DND-41 (cell line): Measurements from ENCODE around the gene TMEM181.
"Not testable (repeated sequence)": the region's sequence is repeated elsewhere in the genome, so short reads cannot be mapped to it uniquely, and the experiment has no call there.

ENCODE experiments used
- ATAC-seq: fragments of 200-7000 bp; cut with Tn5 transposase; 3 replicates; pipeline ENCODE4 v1.9.1; 2021; ENCODE audit warnings: low read depth; ENCODE audit not compliant: insufficient read depth
- DNase-seq: peaks from one replicate; pipeline ENCODE4 v3.0.0-alpha.2; 2020
- H2AFZ ChIP-seq: 2 replicates; pipeline ENCODE4 v1.6.0; 2012; ENCODE audit warnings: low read depth, low read length
- H3K27ac ChIP-seq: 2 replicates; pipeline ENCODE4 v1.5.1; 2012; ENCODE audit warnings: low read length, inconsistent platforms
- H3K27me3 ChIP-seq: fragments of 200-600 bp; sonication (generic); 2 replicates; pipeline ENCODE4 v1.6.0; 2012; ENCODE audit warnings: low read length, mild to moderate bottlenecking, inconsistent platforms; ENCODE audit not compliant: insufficient read depth, poor library complexity
- H3K36me3 ChIP-seq: 2 replicates; pipeline ENCODE4 v1.5.1; 2012; ENCODE audit warnings: low read length, inconsistent platforms; ENCODE audit not compliant: insufficient read depth
- H3K4me1 ChIP-seq: 2 replicates; pipeline ENCODE4 v1.5.1; 2012; ENCODE audit warnings: mild to moderate bottlenecking, low read length; ENCODE audit not compliant: insufficient read depth
- H3K4me2 ChIP-seq: 2 replicates; pipeline ENCODE4 v1.6.0; 2012; ENCODE audit warnings: mild to moderate bottlenecking, moderate library complexity, low read length, inconsistent platforms; ENCODE audit not compliant: insufficient read depth
- H3K4me3 ChIP-seq, 2 experiments: fragments of 200-600 bp in 1 of 2; shearing (Covaris generic) in 1 of 2; 2 replicates each; pipeline ENCODE4 v1.5.1; 2012 to 2016; ENCODE audit warnings: inconsistent platforms in 2 of 2, low read length in 2 of 2, mild to moderate bottlenecking in 2 of 2, low read depth in 1 of 2, moderate library complexity in 1 of 2
- H3K79me2 ChIP-seq: 2 replicates; pipeline ENCODE4 v1.6.0; 2012; ENCODE audit warnings: low read length, inconsistent platforms; ENCODE audit not compliant: insufficient read depth
- H3K9ac ChIP-seq: 2 replicates; pipeline ENCODE4 v1.6.0; 2012; ENCODE audit warnings: low read depth, mild to moderate bottlenecking, inconsistent platforms, low read length, moderate library complexity
- H3K9me3 ChIP-seq: 2 replicates; pipeline ENCODE4 v1.5.1; 2012; ENCODE audit warnings: low read length, moderate library complexity, mild to moderate bottlenecking, inconsistent platforms; ENCODE audit not compliant: insufficient read depth, severe bottlenecking
- H4K20me1 ChIP-seq: 2 replicates; pipeline ENCODE4 v1.6.0; 2012; ENCODE audit warnings: low read length; ENCODE audit not compliant: insufficient read depth
- EZH2 ChIP-seq: IDR thresholded peaks from 3 replicates; pipeline ENCODE4 v1.6.1; 2012; ENCODE audit warnings: borderline replicate concordance, low read depth, mild to moderate bottlenecking, moderate library complexity, low read length, inconsistent platforms; ENCODE audit not compliant: severe bottlenecking
- TF ChIP-seq, protein P1 (sequence below): IDR thresholded peaks from 2 replicates; pipeline ENCODE4 v1.5.1; 2012; ENCODE audit warnings: borderline replicate concordance, low read length, moderate library complexity, mild to moderate bottlenecking; ENCODE audit not compliant: poor library complexity, severe bottlenecking; ENCODE audit errors: extremely low read depth

TMEM181 gene

DNA sequence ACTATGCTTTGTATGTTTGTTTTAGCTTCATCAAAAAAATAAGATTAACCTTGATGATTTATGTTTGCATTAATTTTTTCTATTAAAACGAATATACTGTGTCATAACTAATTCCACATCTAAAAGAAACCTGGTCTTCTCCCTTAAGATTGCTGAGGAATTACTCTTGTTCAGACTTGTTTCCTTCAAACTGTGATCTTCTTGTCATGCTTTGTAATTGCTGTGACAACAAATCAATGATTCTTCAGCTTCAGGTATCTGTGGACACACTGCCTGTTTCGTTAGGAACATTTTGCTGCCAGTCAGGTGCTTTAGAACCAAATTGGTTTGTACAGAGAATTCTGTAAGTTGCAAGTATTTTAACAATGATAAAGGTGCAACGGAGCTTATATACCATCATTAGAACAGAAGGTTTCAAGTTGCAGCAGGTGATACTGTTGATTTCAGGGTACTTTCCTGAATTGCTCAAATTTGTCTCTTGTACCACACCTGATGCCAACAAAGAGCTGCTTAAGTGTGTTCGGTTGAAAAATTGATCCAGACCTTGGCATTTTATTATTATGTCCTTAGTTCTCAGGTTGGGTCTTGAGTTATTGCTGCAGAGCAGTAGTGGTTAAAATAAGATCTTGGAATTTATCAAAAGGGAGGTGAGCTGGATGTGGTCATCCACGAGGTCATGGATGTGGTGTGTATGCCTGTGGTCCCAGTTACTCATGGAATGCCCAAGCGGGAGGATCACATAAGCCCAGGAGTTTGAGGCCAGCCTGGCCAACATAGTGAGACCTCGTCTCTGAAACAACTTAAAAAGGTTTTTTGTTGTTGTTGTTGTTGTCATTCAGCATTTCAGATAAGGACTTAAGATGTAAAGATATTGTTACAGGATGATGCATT, 109.5 kb downstream of the TMEM181 start:
- no peak for TF ChIP-seq EZH2
- TF ChIP-seq, protein P1, sequence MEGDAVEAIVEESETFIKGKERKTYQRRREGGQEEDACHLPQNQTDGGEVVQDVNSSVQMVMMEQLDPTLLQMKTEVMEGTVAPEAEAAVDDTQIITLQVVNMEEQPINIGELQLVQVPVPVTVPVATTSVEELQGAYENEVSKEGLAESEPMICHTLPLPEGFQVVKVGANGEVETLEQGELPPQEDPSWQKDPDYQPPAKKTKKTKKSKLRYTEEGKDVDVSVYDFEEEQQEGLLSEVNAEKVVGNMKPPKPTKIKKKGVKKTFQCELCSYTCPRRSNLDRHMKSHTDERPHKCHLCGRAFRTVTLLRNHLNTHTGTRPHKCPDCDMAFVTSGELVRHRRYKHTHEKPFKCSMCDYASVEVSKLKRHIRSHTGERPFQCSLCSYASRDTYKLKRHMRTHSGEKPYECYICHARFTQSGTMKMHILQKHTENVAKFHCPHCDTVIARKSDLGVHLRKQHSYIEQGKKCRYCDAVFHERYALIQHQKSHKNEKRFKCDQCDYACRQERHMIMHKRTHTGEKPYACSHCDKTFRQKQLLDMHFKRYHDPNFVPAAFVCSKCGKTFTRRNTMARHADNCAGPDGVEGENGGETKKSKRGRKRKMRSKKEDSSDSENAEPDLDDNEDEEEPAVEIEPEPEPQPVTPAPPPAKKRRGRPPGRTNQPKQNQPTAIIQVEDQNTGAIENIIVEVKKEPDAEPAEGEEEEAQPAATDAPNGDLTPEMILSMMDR = no peak
- Histone ChIP-seq H3K27ac (no peak overlapping the region), H4K20me1 (0 out of 2 replicates have a peak, but pooled peaks cover 6% of the 10 kb centered on the region), H3K4me3 (no peak overlapping the region), H3K4me1 (no peaks in the 10 kb centered on the region), H3K79me2 (no peaks in the 10 kb centered on the region), H3K36me3 (no peaks in the 10 kb centered on the region), H2AFZ (no peak overlapping the region), H3K9ac (no peak overlapping the region), H3K9me3 (no peaks in the 10 kb centered on the region), H3K27me3 (peaks cover 48% of the 10 kb centered on the region), H3K4me2 (no peak overlapping the region)
- DNase-seq (no peak), ATAC-seq (no peak)

DNA sequence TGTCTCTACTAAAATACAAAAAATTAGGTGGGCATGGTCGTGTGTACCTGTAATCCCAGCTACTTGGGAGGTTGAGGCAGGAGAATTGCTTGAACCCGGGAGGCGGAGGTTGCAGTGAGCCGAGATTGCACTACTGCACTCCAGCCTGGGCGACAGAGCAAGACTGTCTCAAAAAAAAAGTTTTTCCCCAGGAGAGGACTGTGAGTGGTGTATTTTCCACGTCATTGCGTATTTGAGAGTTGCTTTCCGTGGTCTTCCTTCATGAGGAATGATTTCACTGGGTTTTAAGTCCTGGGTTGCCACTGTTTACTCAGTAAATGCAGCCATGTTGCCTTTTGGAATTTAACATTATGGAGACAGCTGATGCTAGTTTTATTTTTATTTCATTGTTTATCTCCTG, 112.2 kb downstream of the TMEM181 start:
- not testable (repeated sequence) for H3K4me1 ChIP-seq, ATAC-seq, H4K20me1 ChIP-seq, H3K9ac ChIP-seq, H3K79me2 ChIP-seq, H3K27ac ChIP-seq, H3K9me3 ChIP-seq, H3K4me2 ChIP-seq, H2AFZ ChIP-seq, DNase-seq, H3K36me3 ChIP-seq, H3K4me3 ChIP-seq
- peaks cover 22% of the 10 kb centered on the region for H3K27me3 ChIP-seq

DNA sequence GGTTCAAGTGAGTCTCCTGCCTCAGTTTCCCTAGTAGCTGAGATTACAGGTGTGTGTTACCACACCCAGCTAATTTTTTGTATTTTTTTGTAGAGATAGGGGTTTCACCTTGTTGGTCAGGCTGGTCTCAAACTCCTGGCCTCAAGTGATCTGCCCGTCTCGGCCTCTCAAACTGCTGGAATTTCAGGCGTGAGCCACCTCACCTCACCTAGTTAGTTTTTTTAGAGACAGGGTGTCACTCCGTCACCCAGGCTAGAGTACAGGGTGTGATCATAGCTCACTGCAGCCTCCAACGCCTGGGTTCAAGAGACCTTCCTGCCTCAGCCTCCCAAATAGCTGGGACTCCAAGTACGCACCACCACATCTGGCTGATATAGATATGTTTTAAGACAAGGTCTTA, 112.8 kb downstream of the TMEM181 start:
- H3K27me3 ChIP-seq = peaks cover 16% of the 10 kb centered on the region
- no peak overlapping the region for H3K9ac ChIP-seq
- ATAC-seq = no peak
- H3K27ac ChIP-seq = no peak overlapping the region
- no peak overlapping the region for H2AFZ ChIP-seq
- no peaks in the 10 kb centered on the region for H3K4me1 ChIP-seq
- no peaks in the 10 kb centered on the region for H3K9me3 ChIP-seq
- TF ChIP-seq, protein P1 = no peak
- no peak for TF ChIP-seq EZH2
- H3K36me3 ChIP-seq = no peaks in the 10 kb centered on the region
- no peaks in the 10 kb centered on the region for H4K20me1 ChIP-seq
- H3K79me2 ChIP-seq = no peaks in the 10 kb centered on the region
- DNase-seq = no peak
- H3K4me2 ChIP-seq = no peak overlapping the region
- H3K4me3 ChIP-seq = no peak overlapping the region

DNA sequence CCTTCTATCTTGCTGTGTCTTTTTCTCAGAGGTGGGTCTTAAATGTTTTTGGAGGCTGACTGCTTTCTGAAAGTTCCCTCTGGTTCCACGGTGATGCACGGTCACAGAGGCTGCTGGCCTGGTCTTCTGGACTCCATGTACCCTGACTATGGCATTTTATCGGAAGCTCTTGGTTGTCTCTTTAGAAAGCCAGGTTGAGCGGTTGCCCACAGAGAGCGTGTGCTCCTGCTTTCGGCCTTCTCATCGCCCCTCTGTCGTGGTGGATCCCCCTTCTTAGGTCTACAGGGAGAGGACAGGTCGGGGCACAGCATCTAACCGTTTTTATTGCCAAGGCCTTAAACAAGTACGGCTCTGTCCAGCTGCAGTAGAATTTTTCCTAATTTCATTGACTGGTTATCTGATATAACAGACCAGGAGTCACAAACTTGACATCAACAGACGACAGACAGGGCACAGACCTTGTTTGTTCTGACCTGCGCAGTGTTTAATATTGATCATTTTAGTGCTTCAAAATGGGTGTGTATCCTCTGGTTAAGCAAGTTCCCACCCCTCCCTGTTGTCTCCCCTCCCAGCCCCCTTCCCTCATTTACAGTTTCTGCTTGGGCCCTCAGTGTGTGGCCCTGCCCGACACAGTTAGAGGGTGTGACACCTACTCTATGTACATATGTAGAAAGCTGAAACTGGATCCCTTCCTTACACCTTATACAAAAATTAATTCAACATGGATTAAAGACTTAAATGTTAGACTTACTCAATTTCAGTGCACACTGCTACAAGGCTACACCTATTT, 114.6 kb downstream of the TMEM181 start:
- no peaks in the 10 kb centered on the region for H4K20me1 ChIP-seq
- no peak overlapping the region for H3K9ac ChIP-seq
- H3K27me3 ChIP-seq = peaks cover 2% of the 10 kb centered on the region
- no peak overlapping the region for H3K4me2 ChIP-seq
- ATAC-seq (no peak), DNase-seq (no peak)
- no peak overlapping the region for H2AFZ ChIP-seq
- no peak overlapping the region for H3K4me3 ChIP-seq
- H3K4me1 ChIP-seq = no peaks in the 10 kb centered on the region
- H3K27ac ChIP-seq = no peak overlapping the region
- H3K9me3 ChIP-seq = no peaks in the 10 kb centered on the region
- no peaks in the 10 kb centered on the region for H3K36me3 ChIP-seq
- no peak for TF ChIP-seq EZH2
- TF ChIP-seq, protein P1 = no peak
- H3K79me2 ChIP-seq = no peaks in the 10 kb centered on the region

DNA sequence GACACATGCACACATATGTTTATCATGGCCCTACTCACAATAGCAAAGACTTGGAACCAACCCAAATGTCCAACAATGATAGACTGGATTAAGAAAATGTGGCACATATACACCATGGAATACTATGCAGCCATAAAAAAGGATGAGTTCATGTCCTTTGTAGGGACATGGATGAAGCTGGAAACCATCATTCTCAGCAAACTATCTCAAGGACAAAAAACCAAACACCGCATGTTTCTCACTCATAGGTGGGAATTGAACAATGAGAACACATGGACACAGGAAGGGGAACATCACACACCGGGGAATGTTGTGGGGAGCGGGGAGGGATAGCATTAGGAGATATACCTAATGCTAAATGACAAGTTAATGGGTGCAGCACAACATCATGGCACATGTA, 117.2 kb downstream of the TMEM181 start:
- H3K4me2 ChIP-seq, H3K36me3 ChIP-seq, DNase-seq, H3K9me3 ChIP-seq, H3K27ac ChIP-seq, H3K4me3 ChIP-seq, H4K20me1 ChIP-seq, ATAC-seq, H3K27me3 ChIP-seq, H2AFZ ChIP-seq, H3K4me1 ChIP-seq, H3K79me2 ChIP-seq, H3K9ac ChIP-seq: not testable (repeated sequence)
